Right renal pelvis (tissue), 4 donors: Measurements from ENCODE around the gene SLC25A34. TPM values are rescaled to one million over a fixed set of nuclear protein-coding genes. Genes with fewer than 3 reads are reported as not detected.

Experiments
- DNase-seq, 4 donors: peaks; one replicate each; pipeline ENCODE4 v3.0.0-alpha.2; 2013; ENCODE audit warnings: low read depth in 4 of 4, low spot score in 3 of 4, missing footprints in 1 of 4
- polyA plus RNA-seq, 4 donors: library from polyadenylated mRNA; unstranded; fragments of 120-200 nt; gene quantifications; one replicate each; pipeline ENCODE4 v1.2.1, GENCODE V29; 2013; ENCODE audit not compliant: insufficient read length in 4 of 4

Gene SLC25A34
- polyA plus RNA-seq, 4 donors: 2.2 to 3.1 (median 2.6) TPM

DNA sequence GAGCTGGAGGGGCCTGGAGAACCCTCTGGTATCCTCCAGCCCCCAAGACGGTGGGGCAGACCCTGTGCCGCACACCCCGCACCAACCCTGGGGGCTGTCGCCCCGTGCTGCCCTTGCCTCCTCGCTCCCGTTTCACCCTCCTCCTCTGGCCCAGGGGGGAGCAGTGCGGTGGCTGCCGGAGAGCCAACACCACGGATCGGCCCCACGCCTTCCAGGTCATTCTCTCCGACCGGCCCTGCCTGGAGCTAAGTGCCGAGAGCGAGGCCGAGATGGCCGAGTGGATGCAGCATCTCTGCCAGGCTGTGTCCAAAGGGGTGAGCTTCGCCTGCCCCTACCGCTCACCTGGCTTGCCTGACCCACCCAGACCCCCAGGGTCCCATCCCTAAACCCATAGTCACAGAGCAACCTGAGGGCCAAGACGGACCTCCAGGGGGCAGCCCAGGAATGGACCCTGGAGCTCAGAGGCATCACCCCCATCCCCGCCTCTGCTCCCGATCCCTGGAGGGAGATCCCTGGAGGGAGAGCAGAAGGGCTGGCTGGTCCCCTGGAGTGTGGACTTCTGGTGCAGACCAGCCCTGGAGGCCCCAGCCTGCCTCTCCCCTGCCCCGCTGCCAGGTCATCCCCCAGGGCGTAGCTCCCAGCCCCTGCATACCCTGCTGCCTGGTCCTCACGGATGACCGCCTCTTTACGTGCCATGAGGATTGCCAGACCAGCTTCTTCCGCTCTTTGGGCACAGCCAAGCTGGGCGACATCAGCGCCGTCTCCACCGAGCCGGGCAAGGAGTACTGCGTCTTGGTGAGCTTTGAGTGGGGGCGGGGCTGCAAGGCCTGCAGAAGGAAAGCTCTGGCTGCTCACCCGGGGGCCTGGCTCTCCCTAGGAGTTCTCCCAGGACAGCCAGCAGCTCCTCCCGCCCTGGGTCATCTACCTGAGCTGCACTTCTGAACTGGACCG, 4.0 kb upstream of the SLC25A34 start:
- DNase-seq: no peak

DNA sequence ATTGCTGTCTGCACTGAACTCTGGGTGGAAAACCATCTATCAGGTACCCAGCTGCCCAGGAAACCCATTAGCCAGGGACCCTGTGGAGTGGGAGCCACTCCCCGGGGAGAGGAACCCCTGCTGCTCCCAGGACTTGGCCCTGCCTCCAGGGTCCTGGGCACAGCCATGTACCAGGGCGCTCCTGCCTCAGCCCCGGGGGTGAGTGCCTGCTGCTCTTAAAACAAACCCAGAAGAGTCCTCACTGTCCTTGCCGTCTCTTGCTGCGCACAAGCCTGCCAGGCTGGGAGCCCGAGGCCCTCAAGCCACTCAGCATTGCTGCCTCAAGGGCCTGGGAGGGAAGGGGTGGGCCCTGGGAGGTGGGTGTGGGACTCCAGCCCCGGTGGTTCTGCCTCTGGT, 3.4 kb upstream of the SLC25A34 start:
- DNase-seq: no peak

DNA sequence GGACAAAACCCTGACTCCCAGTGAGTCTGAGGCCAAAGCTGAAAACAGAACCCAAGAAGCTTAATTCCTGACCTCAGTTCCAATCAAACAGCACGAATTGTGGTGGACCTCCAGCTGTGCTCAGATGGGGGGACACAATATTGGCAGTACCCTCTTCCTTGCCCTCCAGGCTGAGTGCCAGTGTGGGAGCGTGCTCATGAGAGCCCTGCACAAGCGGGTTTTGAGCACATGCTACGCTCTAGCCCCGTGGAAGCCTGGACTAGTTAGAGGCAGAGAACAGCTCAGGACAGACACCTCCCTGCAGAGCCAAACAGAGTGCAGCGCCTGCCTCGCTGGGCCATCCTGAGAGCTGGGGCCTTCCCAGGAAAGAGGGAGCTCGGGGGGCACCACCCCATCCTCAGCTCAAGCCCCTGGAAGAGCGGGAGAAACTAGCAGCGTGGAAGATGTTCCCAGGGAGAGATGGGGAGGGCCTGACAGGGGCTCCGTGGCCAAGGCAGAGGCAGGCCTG, 2.8 kb upstream of the SLC25A34 start:
- DNase-seq: no peak

DNA sequence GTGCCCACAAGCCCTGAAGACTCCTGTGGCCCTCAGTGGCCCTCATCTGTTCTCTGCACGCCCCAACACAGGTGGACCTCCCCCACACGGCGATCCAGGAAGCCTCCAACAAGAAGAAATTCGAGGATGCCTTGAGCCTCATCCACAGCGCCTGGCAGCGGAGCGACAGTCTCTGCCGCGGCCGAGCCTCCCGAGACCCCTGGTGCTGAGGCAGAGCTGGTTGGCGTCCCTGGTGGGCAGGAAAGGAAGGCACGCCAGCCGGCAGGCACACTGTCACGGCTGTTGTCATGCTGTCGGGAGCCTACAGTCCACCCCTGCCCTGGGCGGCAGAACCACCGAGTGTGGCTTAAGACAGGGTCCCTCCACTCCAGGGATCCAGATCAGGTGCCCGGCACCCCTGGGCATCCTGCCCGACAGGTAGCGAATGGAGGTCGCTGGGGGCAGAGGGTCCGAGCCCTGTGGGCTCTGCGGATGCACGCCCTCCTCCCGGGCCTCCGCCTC, 2.3 kb upstream of the SLC25A34 start:
- no peak for DNase-seq

DNA sequence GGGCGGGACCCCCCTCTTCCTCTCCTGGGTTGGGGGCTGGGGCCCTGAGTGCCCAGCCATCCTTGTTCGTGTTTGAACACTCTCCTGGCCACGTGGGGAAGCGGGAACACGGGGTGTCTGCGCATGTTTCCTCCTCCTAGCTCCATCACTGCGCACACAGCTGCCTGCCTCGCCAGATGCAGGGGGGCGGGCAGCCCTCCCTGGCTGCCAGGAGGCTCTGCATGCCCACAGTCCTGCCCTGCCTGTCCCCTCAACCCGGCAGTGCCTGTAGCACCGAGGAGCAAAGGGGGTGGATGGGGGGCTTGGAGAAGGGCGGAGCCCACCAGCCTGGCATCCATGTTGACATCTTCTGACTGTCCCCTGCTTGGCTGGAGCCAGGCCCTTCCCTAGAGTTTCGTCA, 1.8 kb upstream of the SLC25A34 start:
- no peak for DNase-seq

DNA sequence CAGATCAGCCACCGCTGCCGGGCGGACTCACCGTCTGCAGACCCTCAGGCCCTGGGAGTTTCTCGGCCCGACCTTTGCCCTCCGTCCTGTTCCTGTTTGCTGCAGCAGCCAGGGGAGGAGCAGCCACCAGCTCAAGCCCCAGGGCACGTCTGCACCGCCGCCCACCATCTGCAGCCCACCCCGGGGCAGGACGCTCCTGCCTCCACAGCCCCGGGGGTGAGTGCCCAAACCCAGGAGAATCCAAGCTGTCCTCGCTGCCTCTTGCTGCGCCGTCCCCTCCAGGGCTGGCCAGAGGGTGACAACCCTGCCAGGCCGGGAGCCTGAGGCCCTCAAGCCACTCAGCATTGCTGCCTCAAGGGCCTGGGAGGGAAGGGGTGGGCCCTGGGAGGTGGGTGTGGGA, 1.2 kb upstream of the SLC25A34 start:
- no peak for DNase-seq

DNA sequence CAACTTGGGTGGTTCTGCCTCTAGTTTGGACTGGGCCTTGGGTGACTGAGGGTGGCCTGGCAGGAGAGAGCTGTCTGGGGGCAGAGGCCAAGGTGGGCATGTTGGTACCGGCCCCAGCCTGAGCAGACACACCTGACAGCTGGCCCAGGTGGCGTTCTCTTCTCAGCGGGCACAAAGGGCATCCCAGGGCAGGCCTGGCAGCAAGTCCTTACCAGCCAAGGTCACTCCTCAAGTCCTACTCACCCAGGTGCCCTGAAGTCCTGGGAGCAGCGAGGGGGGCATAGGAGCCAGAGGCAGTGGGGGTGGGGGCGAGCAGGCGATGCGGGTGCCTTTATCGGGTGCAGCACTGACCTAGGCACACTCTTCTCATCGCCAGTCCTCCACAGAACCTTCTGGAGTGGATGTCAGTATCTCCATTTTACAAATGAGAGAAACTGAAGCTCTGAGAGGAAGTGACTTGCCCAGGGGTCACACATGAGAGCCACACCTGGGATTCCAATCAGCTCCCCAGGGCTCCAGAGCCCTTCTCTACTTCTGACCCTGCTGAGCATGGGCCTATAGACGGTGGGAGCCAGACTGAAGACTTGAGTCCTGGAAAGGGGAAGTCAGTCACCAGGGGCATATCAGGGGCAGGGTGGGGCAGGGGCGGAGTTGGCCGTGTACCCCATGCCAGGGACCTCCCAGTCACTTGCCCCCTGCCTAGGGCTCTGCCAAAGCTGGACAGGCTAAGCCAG, 587 bp upstream of the SLC25A34 start:
- no peak for DNase-seq

DNA sequence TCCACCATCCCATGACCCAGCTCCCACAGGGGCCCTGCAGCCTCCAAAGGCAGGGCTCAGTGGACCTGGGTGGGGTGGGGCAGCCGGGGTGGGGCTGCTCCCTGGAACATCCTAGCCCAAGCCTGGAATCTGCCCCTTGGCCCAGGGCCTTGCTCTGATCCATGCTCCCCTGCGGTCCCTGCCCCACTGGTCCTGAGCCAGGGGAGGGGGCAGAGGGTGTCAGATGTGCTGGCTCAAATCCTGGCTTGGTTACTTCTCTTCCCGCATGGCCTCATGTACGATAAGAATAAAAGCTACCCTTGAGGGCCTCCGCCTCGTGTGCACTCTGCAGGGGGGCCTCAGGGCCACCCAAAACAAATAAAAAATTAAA, 819 bp downstream of the SLC25A34 start:
- DNase-seq: no peak

DNA sequence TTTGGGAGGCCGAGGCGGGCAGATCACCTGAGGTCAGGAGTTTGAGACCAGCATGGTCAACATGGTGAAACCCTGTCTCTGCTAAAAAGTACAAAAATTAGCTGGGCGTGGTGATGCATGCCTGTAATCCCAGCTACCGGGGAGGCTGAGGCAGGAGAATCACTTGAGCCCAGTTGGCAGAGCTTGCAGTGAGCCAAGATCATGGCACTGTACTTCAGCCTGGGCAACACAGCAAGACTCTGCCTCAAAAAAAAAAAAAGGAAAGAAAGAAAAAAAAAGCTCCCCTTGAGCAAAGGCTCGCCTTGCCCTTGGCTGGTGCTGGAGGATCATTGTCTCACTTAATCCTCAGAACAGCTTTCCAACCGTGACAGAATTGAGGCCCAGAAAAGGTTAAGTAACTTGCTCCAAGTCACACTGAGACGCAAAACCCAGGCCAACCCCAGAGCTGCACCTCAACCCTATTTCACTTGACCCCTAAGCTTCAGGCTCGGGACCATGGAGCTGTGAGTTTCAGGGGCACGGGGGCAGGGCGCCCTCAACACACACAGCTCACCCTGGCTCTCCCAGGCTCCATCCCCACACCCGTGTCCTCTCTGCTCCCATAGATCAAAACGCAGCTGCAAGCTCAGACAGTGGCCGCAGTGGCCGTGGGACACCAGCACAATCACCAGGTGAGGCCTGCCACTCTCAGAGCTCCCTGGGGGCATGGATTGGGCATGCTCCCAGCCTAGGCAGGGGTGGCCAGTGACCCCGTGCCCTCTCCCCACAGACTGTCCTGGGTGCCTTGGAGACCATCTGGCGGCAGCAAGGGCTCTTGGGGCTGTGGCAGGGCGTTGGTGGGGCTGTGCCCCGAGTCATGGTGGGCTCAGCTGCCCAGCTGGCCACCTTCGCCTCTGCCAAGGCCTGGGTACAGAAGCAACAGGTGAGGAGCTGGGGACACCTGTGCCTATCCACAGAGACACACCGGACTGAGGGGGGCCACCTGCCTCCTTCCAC, 1.6 kb downstream of the SLC25A34 start:
- DNase-seq: no peak

DNA sequence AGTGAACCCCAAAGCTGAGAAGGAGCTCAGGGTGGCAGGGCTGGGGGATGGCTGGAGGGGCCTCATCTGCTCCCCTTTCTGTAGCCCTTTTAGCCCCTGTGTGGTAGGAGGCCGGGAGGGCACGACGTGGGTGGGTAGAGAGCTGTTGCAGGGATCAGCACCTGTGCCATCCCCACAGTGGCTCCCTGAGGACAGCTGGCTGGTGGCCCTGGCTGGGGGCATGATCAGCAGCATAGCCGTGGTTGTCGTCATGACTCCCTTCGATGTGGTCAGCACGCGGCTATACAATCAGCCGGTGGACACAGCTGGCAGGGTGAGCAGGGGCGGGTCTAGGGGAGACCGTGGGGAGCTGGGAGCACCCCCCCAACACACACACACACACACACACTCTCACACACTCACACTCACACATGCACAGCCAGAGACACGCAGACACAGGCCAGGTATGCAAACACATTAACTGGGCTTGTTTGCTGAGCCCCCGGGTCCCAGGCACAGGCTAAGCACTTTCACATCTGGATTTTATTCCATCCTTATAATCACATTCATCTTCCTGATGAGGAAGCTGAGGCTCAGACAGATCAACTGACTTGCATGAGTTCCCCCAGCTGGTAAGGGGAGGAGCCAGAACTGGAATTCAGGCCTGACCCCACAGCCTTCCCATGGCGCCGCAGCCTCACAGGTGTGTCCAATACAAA, 2.5 kb downstream of the SLC25A34 start:
- DNase-seq: no peak

DNA sequence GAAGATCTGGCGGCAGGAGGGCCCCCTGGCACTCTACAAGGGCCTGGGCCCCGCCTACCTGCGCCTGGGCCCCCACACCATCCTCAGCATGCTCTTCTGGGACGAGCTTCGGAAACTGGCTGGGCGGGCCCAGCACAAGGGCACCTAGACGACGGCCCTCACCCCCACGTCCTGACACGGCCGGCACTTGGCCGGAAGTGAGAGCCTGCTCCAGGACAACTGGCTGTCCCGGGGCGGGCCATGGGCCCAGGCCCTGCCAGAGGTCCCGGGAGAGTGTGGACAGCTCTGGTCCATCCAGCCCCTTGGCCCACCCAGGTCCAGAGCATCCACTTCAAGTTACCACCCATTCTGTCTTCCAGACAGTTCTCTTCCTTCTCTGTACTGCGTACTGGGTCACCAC, 3.2 kb downstream of the SLC25A34 start:
- DNase-seq: no peak

DNA sequence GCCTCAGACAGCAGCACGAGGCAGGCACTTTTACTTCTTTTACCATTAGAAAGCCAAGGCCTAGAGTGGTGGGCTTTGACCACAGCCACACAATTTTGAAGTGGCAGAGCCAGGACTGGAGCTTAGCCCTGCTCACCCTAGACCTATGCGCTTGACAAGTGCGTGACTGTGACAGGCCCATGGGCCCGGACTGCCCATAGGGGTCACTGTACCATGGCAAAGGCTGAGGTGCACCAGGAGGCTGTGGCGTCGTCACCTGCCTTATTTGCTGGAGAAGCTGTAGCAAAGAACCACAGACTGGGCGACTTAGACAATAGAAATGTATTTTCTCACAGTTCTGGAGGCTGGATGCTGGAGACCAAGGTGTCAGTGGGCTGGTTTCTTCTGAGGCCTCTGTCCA, 3.7 kb downstream of the SLC25A34 start:
- DNase-seq: no peak

DNA sequence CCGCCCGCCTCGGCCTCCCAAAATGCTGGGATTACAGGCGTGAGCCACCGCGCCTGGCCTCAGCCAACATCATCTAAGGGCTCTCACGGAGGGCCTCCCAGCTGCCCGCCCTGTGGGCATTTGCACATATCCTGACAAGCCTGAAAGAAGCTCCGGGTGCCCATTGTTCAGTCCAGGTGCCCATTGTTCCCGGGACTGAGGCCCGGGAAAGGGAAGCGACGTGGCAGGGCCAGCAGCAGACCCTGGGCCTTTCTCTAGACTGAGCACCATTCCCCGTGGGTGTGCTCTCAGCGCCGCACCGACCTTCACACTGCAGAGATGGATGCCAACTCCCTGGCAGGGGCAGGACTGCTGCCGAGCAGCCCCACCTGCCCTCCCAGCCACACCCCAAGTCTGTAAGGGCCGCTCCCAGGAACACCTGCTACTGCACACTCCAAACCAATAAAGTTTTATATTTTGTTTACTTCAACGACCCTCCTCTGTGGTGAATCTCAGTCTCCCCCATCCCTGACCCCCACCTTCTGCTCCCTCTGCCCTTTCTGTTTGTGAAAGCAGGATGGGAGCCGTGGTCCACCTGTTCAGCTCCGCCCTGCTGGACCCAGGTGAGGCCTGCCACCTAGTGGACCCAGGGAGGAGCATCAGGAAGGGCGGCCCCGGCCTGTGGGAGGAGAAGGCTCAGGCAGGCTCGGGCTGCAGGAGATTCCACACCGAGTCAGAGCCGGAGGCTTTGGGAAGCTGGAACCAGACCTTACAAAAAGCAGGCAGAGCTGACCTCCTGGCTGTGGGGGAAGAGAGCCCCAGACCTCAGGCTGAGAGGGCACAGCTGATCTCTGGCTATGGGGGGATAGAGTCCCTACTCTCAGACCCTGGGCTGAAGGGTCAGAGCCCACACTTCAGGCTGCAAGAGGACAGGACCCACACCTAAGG, 5.1 kb downstream of the SLC25A34 start:
- DNase-seq: peak in 3 of 4 donors; percentile 58 to 68 (median 62)

DNA sequence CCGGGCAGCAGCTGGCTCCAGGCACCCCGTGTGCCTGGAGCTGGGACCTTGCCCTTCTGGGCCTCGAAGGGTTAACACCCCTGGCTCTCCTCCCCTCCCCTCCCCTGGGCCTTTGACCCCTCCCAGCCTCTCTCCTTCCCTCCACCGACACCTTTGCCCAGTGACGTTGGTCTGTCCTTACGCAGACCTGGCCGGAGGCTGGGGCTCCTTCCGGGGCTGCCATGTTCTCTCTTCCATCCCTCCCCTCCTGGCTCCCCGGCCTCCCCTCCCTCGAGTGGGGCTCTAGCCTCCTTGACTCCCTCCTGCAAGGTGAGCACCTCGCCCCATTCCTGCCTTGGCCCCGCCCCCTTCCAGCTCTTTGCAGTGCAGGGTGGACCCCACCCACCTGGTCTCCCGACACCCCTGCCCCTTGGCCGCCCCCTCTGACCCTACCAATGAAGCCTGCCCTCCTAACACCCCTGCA, 6.3 kb downstream of the SLC25A34 start, which contains the start of gene TMEM82:
TMEM82 (plus strand) TSS at position 161 of the 463 bp plus-strand sequence; CDS start at position 222, 61 bp downstream.
- no peak for DNase-seq

DNA sequence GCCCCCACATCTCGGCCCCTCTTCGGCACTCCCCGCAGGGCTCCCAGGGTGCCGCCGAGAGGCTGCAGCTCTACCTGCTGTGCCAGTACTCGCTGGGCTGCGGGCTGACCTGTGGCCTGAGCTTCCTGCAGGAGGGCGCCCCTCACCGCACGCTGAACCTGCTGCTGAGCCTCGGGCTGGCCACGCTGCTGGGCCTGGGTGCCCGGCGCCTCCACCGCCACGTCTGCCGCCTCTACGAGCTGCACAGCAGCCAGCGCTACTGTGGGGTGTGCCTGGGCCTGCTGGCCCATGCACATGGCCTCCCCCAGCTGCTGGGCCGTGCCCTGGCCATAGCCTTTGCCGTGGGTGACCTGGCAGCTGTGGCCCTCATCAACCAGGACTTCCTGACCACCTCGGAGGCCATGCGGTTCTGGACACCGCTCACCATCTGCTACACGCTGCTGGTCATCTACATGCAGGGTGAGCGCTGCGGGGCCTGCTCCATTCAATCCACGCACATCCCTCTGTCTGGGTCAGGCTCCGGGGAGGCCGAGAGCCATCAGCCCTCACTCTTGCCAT, 8.1 kb downstream of the SLC25A34 start:
- no peak for DNase-seq

DNA sequence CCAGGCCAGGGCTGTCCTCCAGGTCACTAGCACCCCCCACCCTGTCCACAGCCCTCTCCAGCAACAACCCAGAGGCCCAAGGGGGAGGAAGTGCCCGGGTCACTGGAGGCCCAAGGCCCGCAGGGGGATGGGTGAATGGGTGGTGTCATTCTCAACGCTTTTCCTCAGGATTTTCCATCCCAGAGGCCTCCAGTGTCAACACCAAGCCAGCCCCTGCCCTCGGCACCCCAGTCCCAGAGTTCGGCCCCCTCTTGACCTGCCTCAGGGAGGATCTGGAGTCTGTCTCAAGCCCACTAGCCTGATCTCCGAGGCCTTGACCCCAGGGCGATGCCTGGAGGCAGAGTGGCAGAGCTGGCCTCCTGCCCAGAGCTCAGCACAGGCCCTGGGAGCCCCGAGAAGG, 11.3 kb downstream of the SLC25A34 start:
- no peak for DNase-seq

DNA sequence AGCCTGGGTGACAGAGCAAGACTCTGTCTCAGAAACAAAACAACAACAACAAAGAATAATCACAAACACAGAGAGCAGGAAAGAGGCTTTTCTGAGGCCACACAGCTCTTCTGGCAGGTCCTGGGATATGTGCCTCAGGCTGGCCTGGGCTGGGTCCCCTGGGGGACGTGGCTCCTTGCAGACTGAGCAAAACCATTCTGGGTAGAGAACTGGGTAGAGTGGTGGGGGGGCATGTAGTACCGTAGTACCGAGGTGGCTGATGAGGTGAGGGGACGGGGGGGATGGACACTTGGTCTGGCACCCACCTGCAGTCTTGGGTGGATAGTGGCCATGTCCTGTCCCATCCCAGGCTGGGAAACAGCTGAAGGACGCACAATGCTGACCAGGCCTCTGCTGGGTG, 12.2 kb downstream of the SLC25A34 start:
- no peak for DNase-seq
